ENCODE data around the gene NKAPD1.
"Not testable (repeated sequence)": the region's sequence is repeated elsewhere in the genome, so short reads cannot be mapped to it uniquely, and the experiment has no call there.

NKAPD1 gene

GRCh38 chr11:112086422-112087191 is 12.5 kb downstream of the NKAPD1 start, which contains the start of the genes SDHD and TIMM8B:
SDHD (plus strand) TSS chr11:112086873; CDS start chr11:112086908, 35 bp downstream.
TIMM8B (minus strand) TSS chr11:112086756; CDS start chr11:112086723, 33 bp downstream.
- peak; percentile 83 for DNase-seq

- no peak for DNase-seq
Measured at GRCh38 chr11:112087212-112087611, 13.1 kb downstream of the NKAPD1 start.

GRCh38 chr11:112095302-112095701 is 21.2 kb downstream of the NKAPD1 start:
- not testable (repeated sequence) for DNase-seq

GRCh38 chr11:112096194-112096593 is 22.1 kb downstream of the NKAPD1 start:
- DNase-seq: no peak

- DNase-seq: no peak
Measured at GRCh38 chr11:112097734-112098528, 23.8 kb downstream of the NKAPD1 start.

- DNase-seq: no peak
Measured at GRCh38 chr11:112100462-112100861, 26.4 kb downstream of the NKAPD1 start.

GRCh38 chr11:112103446-112103845 is 29.3 kb downstream of the NKAPD1 start:
- DNase-seq: no peak

- no peak for DNase-seq
Measured at GRCh38 chr11:112106070-112106469, 32.0 kb downstream of the NKAPD1 start.

- peak; percentile 45 for DNase-seq
Measured at GRCh38 chr11:112113539-112114457, 39.7 kb downstream of the NKAPD1 start.

- DNase-seq: no peak
Measured at GRCh38 chr11:112114460-112114859, 40.4 kb downstream of the NKAPD1 start.

- no peak for DNase-seq
Measured at GRCh38 chr11:112115386-112115785, 41.3 kb downstream of the NKAPD1 start.

- DNase-seq: no peak
Measured at GRCh38 chr11:112118176-112118575, 44.1 kb downstream of the NKAPD1 start.

- no peak for DNase-seq
Measured at GRCh38 chr11:112121981-112122615, 48.0 kb downstream of the NKAPD1 start.

- DNase-seq: no peak
Measured at GRCh38 chr11:112123129-112123528, 49.0 kb downstream of the NKAPD1 start.

- DNase-seq: no peak
Measured at GRCh38 chr11:112127056-112127455, 53.0 kb downstream of the NKAPD1 start.

GRCh38 chr11:112128483-112129121 is 54.5 kb downstream of the NKAPD1 start:
- DNase-seq: no peak

GRCh38 chr11:112129656-112130055 is 55.6 kb downstream of the NKAPD1 start:
- no peak for DNase-seq

GRCh38 chr11:112132737-112133136 is 58.6 kb downstream of the NKAPD1 start:
- no peak for DNase-seq

- no peak for DNase-seq
Measured at GRCh38 chr11:112134473-112134872, 60.4 kb downstream of the NKAPD1 start.

All from DMS 273 treated with DMSO at 0.1 percent for 48 hours (cell line).